HepG2 (cell line): ENCODE measurements around the gene TEX101. TPM values are rescaled to one million over a fixed set of nuclear protein-coding genes. Genes with fewer than 3 reads are reported as not detected.

ENCODE experiments used
- EEA1 ChIP-seq: sonication (generic); formaldehyde crosslinking; IDR thresholded peaks from 2 replicates; pipeline ENCODE4 v1.5.1; 2020; ENCODE audit warnings: mild to moderate bottlenecking, missing genetic modification reagents, borderline replicate concordance
- ISL2 ChIP-seq: sonication (generic); formaldehyde crosslinking; IDR thresholded peaks from 2 replicates; pipeline ENCODE4 v1.5.0; 2020; ENCODE audit warnings: missing genetic modification reagents
- MEIS1 ChIP-seq: sonication (generic); formaldehyde crosslinking; IDR thresholded peaks from 2 replicates; pipeline ENCODE4 v1.9.0; 2021; ENCODE audit warnings: mild to moderate bottlenecking, missing genetic modification reagents, moderate library complexity, borderline replicate concordance
- MYC ChIP-seq: sonication (generic); formaldehyde crosslinking; IDR thresholded peaks from 2 replicates; pipeline ENCODE4 v1.9.0; 2021; ENCODE audit warnings: missing genetic modification reagents, borderline replicate concordance
- NCOR1 ChIP-seq: fragments of 200-600 bp; sonication (generic); IDR thresholded peaks from 2 replicates; pipeline ENCODE4 v1.7.0; 2017; ENCODE audit warnings: antibody characterized with exemption, low read length, borderline replicate concordance
- RNF2 ChIP-seq: fragments of 450-650 bp; conservative IDR thresholded peaks from 2 replicates; pipeline ENCODE4 v1.6.1; 2016; ENCODE audit warnings: low read depth
- SPEN ChIP-seq: sonication (generic); formaldehyde crosslinking; IDR thresholded peaks from 2 replicates; pipeline ENCODE4 v1.5.1; 2020; ENCODE audit warnings: low read depth, mild to moderate bottlenecking, missing genetic modification reagents
- TBX3 ChIP-seq: fragments of 450-650 bp; IDR thresholded peaks from 2 replicates; pipeline ENCODE4 v1.6.1; 2017; ENCODE audit warnings: antibody characterized with exemption, mild to moderate bottlenecking, inconsistent platforms, borderline replicate concordance
- THAP11 ChIP-seq: IDR thresholded peaks from 2 replicates; pipeline ENCODE4 v1.6.1; 2016; ENCODE audit warnings: missing biosample characterization, missing genetic modification reagents
- TMF1 ChIP-seq: sonication (generic); formaldehyde crosslinking; IDR thresholded peaks from 2 replicates; pipeline ENCODE4 v1.8.1; 2022; ENCODE audit warnings: low read depth, missing genetic modification reagents
- YEATS4 ChIP-seq: sonication (generic); formaldehyde crosslinking; IDR thresholded peaks from 2 replicates; pipeline ENCODE4 v1.4.0; 2020; ENCODE audit warnings: missing genetic modification reagents, borderline replicate concordance
- ZMAT3 ChIP-seq: sonication (generic); formaldehyde crosslinking; conservative IDR thresholded peaks from 2 replicates; pipeline ENCODE4 v1.7.0; 2021; ENCODE audit warnings: missing genetic modification reagents
- ZNF224 ChIP-seq: sonication (generic); formaldehyde crosslinking; IDR thresholded peaks from 2 replicates; pipeline ENCODE4 v1.5.0; 2020; ENCODE audit warnings: mild to moderate bottlenecking, missing genetic modification reagents
- ZNF230 ChIP-seq: sonication (generic); formaldehyde crosslinking; IDR thresholded peaks from 2 replicates; pipeline ENCODE4 v1.4.0; 2020; ENCODE audit warnings: mild to moderate bottlenecking, missing genetic modification reagents
- ZNF563 ChIP-seq: sonication (generic); formaldehyde crosslinking; IDR thresholded peaks from 2 replicates; pipeline ENCODE4 v1.8.0; 2022; ENCODE audit warnings: mild to moderate bottlenecking, moderate library complexity, missing genetic modification reagents
- ZNF746 ChIP-seq: sonication (generic); formaldehyde crosslinking; IDR thresholded peaks from 2 replicates; pipeline ENCODE4 v1.8.0; 2022; ENCODE audit warnings: mild to moderate bottlenecking, missing genetic modification reagents
- ZNF773 ChIP-seq: sonication (generic); formaldehyde crosslinking; IDR thresholded peaks from 2 replicates; pipeline ENCODE4 v1.4.0; 2020; ENCODE audit warnings: missing genetic modification reagents, borderline replicate concordance
- polyA plus RNA-seq, 8 experiments: library from polyadenylated mRNA; depleted of rRNA in 3 of 8; stranded (reverse) in 7 of 8; unstranded in 1 of 8; fragments of >200 nt; fragmentation: Illumina TruSeq in 4 of 8; extraction: Trizol in 4 of 8; gene quantifications; 2 replicates each; pipeline versions ENCODE4 v1.2.1 to v1.2.3, GENCODE V29; 2011 to 2016; ENCODE audit warnings: low read depth in 4 of 8, missing spikeins in 1 of 8, mixed read lengths in 1 of 8; ENCODE audit not compliant: insufficient read depth in 1 of 8
- total RNA-seq, 5 experiments: library from RNA; depleted of rRNA; stranded (reverse); fragments of >200 nt; fragmentation: Illumina TruSeq; extraction: Trizol; gene quantifications; 2 replicates each; pipeline ENCODE4 v1.2.3, GENCODE V29; 2016; ENCODE audit warnings: low read depth in 1 of 5
- TF ChIP-seq, protein P1 (sequence below): fragments of 450-650 bp; IDR thresholded peaks from 2 replicates; pipeline ENCODE4 v1.6.1; 2017; ENCODE audit warnings: mild to moderate bottlenecking
- TF ChIP-seq, protein P2 (sequence below): sonication (generic); formaldehyde crosslinking; IDR thresholded peaks from 2 replicates; pipeline ENCODE4 v1.4.0; 2020; ENCODE audit warnings: missing genetic modification reagents
- TF ChIP-seq, protein P3 (sequence below): IDR thresholded peaks from 2 replicates; pipeline ENCODE4 v1.6.1; 2012; ENCODE audit warnings: inconsistent platforms
- TF ChIP-seq, protein P4 (sequence below): sonication (generic); formaldehyde crosslinking; IDR thresholded peaks from 2 replicates; pipeline ENCODE4 v1.8.1; 2023; ENCODE audit warnings: mild to moderate bottlenecking, inconsistent platforms, moderate library complexity, missing genetic modification reagents, borderline replicate concordance
- TF ChIP-seq, protein P5 (sequence below): sonication (generic); formaldehyde crosslinking; IDR thresholded peaks from 2 replicates; pipeline ENCODE4 v1.4.0; 2020; ENCODE audit warnings: mild to moderate bottlenecking, missing genetic modification reagents

TEX101 gene
- total and polyA plus RNA-seq, 2 of the 13 experiments (the other 11 are each of a cell fraction or from before 2014, with no cell fraction given): not detected

DNA sequence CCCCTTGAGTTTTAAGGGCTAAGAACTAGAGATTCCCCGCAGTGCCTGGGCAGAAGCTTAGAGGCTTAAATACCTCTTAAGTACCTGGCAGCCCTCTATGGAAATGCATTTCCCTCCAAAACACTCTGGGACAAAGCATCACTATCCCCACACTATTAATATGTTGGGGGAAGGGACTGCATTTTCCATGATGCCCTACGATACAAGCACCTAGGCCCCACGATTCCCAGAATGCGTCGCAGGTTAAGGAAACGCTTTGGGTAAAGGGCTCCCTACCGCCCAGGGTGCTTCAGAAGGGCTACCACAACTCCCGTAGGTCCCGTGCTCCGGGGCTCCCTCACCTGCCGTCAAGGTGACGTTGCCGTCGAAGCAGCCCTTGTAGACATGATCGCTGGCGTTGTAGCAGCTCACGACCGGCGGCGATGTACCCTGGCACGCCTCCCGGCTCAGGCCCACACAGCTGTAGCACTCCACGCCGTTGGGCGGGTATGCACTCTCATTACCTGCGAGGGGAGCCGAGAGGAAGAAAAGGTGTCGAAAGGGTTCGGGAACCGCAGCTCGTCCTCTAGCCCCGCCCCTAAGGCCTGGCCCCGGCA lies 48.2 kb downstream of the TEX101 start (continued):
- TF ChIP-seq EEA1 (CRISPR knock-in tag) (peak; percentile 48; the same call in 1 of the 2 replicates), TBX3 (peak; percentile 29; the same call in 1 of the 2 replicates), ISL2 (CRISPR knock-in tag) (0 out of 2 replicates have a peak, but pooled peaks have one; percentile 13), ZNF563 (CRISPR knock-in tag) (0 out of 2 replicates have a peak, but pooled peaks have one; percentile 15), TMF1 (CRISPR knock-in tag) (0 out of 2 replicates have a peak, but pooled peaks have one; percentile 19), RNF2 (0 out of 2 replicates have a peak, but pooled peaks have one; percentile 33), ZNF773 (CRISPR knock-in tag) (0 out of 2 replicates have a peak, but pooled peaks have one; percentile 13), YEATS4 (CRISPR knock-in tag) (peak; percentile 31; the same call in 1 of the 2 replicates), NCOR1 (no peak), ZMAT3 (0 out of 2 replicates have a peak, but pooled peaks have one; percentile 15), ZNF224 (CRISPR knock-in tag) (0 out of 2 replicates have a peak, but pooled peaks have one; percentile 51), MYC (0 out of 2 replicates have a peak, but pooled peaks have one; percentile 38), THAP11 (no peak), ZNF230 (no peak), SPEN (peak; percentile 73; the same call in 1 of the 2 replicates), MEIS1 (CRISPR knock-in tag) (no peak), ZNF746 (CRISPR knock-in tag) (0 out of 2 replicates have a peak, but pooled peaks have one; percentile 34)
- TF ChIP-seq, protein P1, sequence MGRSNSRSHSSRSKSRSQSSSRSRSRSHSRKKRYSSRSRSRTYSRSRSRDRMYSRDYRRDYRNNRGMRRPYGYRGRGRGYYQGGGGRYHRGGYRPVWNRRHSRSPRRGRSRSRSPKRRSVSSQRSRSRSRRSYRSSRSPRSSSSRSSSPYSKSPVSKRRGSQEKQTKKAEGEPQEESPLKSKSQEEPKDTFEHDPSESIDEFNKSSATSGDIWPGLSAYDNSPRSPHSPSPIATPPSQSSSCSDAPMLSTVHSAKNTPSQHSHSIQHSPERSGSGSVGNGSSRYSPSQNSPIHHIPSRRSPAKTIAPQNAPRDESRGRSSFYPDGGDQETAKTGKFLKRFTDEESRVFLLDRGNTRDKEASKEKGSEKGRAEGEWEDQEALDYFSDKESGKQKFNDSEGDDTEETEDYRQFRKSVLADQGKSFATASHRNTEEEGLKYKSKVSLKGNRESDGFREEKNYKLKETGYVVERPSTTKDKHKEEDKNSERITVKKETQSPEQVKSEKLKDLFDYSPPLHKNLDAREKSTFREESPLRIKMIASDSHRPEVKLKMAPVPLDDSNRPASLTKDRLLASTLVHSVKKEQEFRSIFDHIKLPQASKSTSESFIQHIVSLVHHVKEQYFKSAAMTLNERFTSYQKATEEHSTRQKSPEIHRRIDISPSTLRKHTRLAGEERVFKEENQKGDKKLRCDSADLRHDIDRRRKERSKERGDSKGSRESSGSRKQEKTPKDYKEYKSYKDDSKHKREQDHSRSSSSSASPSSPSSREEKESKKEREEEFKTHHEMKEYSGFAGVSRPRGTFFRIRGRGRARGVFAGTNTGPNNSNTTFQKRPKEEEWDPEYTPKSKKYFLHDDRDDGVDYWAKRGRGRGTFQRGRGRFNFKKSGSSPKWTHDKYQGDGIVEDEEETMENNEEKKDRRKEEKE: no peak
- TF ChIP-seq, protein P2, sequence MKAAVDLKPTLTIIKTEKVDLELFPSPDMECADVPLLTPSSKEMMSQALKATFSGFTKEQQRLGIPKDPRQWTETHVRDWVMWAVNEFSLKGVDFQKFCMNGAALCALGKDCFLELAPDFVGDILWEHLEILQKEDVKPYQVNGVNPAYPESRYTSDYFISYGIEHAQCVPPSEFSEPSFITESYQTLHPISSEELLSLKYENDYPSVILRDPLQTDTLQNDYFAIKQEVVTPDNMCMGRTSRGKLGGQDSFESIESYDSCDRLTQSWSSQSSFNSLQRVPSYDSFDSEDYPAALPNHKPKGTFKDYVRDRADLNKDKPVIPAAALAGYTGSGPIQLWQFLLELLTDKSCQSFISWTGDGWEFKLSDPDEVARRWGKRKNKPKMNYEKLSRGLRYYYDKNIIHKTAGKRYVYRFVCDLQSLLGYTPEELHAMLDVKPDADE (CRISPR knock-in tag): no peak
- TF ChIP-seq, protein P3, sequence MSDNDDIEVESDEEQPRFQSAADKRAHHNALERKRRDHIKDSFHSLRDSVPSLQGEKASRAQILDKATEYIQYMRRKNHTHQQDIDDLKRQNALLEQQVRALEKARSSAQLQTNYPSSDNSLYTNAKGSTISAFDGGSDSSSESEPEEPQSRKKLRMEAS: peak; percentile 23; the same call in 1 of the 2 replicates
- TF ChIP-seq, protein P4, sequence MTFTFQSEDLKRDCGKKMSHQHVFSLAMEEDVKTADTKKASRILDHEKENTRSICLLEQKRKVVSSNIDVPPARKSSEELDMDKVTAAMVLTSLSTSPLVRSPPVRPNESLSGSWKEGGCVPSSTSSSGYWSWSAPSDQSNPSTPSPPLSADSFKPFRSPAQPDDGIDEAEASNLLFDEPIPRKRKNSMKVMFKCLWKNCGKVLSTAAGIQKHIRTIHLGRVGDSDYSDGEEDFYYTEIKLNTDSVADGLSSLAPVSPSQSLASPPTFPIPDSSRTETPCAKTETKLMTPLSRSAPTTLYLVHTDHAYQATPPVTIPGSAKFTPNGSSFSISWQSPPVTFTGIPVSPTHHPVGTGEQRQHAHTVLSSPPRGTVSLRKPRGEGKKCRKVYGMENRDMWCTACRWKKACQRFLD (CRISPR knock-in tag): no peak
- TF ChIP-seq, protein P5, sequence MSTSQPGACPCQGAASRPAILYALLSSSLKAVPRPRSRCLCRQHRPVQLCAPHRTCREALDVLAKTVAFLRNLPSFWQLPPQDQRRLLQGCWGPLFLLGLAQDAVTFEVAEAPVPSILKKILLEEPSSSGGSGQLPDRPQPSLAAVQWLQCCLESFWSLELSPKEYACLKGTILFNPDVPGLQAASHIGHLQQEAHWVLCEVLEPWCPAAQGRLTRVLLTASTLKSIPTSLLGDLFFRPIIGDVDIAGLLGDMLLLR (CRISPR knock-in tag): 0 out of 2 replicates have a peak, but pooled peaks have one; percentile 31
